Neural crest cell (in vitro differentiated cells): ENCODE data around the gene OR51G2. TPM values are rescaled to one million over a fixed set of nuclear protein-coding genes. Genes with fewer than 3 reads are reported as not detected.

Source experiments
- DNase-seq: peaks from one replicate; pipeline ENCODE4 v3.0.0; 2021; ENCODE audit warnings: low read depth, mixed read lengths, low spot score
- H3K27ac Mint-ChIP-seq: one replicate; pipeline ENCODE4 v1.8.0; 2021; ENCODE audit warnings: mild to moderate bottlenecking, mixed read lengths; ENCODE audit not compliant: unreplicated experiment
- H3K27me3 Mint-ChIP-seq: 2 replicates; pipeline ENCODE4 v1.8.0; 2021; ENCODE audit warnings: low read depth, mild to moderate bottlenecking, mixed read lengths
- H3K36me3 Mint-ChIP-seq: 2 replicates; pipeline ENCODE4 v1.8.0; 2021; ENCODE audit warnings: low read depth, mild to moderate bottlenecking, mixed read lengths
- H3K4me1 Mint-ChIP-seq: 2 replicates; pipeline ENCODE4 v1.8.0; 2021; ENCODE audit warnings: mixed read lengths
- H3K4me3 Mint-ChIP-seq: one replicate; pipeline ENCODE4 v1.8.0; 2021; ENCODE audit warnings: mild to moderate bottlenecking, mixed read lengths
- H3K9me3 Mint-ChIP-seq: 2 replicates; pipeline ENCODE4 v1.8.0; 2021; ENCODE audit warnings: mixed read lengths
- total RNA-seq: library from RNA; stranded (reverse); gene quantifications from 2 replicates; pipeline ENCODE4 v1.2.1, GENCODE V29; 2021
- TF ChIP-seq, protein P1 (sequence below): fragments of 200-600 bp; sonication (generic); conservative IDR thresholded peaks from 2 replicates; pipeline ENCODE4 v1.5.0; 2021; ENCODE audit warnings: antibody characterized with exemption, mild to moderate bottlenecking

Gene OR51G2
- total RNA-seq, 1 donor from 2014 or later: not detected

DNA sequence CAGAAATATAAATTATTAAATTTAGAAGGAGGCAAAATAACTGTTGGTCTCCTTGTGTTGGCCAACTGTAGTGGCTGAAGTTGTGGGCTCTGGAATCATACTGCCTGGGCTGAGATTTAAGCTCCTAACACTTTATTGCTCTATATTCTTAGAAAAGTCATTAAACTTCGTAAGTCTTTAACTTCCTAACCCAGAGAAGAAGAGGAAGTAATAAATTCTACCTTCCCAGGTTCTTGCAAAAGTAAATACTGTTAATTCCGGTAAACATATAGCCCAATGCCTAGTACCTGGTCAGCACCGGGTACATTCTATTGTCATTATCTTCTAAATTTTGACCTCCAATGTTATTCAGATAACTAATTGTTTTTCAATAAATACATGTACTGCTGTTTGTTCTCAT is 33.0 kb downstream of the OR51G2 start:
- no peaks in the 10 kb centered on the region for H3K9me3 Mint-ChIP-seq
- H3K4me3 Mint-ChIP-seq: no peak overlapping the region
- no peaks in the 10 kb centered on the region for H3K4me1 Mint-ChIP-seq
- no peaks in the 10 kb centered on the region for H3K36me3 Mint-ChIP-seq
- H3K27me3 Mint-ChIP-seq: no peaks in the 10 kb centered on the region
- H3K27ac Mint-ChIP-seq: no peak overlapping the region
- TF ChIP-seq, protein P1, sequence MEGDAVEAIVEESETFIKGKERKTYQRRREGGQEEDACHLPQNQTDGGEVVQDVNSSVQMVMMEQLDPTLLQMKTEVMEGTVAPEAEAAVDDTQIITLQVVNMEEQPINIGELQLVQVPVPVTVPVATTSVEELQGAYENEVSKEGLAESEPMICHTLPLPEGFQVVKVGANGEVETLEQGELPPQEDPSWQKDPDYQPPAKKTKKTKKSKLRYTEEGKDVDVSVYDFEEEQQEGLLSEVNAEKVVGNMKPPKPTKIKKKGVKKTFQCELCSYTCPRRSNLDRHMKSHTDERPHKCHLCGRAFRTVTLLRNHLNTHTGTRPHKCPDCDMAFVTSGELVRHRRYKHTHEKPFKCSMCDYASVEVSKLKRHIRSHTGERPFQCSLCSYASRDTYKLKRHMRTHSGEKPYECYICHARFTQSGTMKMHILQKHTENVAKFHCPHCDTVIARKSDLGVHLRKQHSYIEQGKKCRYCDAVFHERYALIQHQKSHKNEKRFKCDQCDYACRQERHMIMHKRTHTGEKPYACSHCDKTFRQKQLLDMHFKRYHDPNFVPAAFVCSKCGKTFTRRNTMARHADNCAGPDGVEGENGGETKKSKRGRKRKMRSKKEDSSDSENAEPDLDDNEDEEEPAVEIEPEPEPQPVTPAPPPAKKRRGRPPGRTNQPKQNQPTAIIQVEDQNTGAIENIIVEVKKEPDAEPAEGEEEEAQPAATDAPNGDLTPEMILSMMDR: no peak
- no peak for DNase-seq

DNA sequence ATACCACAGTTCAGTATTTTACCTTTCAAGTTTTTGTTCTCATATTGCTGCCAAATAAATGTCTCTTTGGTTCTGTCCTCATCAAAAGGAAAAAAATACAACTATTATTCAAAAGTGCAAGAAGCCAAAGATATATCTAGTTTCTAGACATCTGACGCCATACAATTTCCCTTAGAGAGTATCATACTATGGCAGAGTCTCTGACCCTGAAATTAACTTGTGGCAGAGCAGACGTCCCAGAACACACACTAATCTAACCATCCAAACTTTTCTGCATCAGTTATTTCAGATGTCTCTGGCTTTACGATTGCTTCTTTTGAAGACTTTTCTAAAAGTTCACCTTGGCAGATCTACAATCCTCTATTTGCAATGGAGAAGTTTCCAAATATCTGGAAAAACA is 34.8 kb downstream of the OR51G2 start:
- Mint-ChIP-seq H3K27ac (no peak overlapping the region), H3K4me1 (no peaks in the 10 kb centered on the region), H3K9me3 (no peaks in the 10 kb centered on the region), H3K36me3 (no peaks in the 10 kb centered on the region), H3K4me3 (no peak overlapping the region), H3K27me3 (no peaks in the 10 kb centered on the region)
- DNase-seq: no peak
- TF ChIP-seq, protein P1: no peak

DNA sequence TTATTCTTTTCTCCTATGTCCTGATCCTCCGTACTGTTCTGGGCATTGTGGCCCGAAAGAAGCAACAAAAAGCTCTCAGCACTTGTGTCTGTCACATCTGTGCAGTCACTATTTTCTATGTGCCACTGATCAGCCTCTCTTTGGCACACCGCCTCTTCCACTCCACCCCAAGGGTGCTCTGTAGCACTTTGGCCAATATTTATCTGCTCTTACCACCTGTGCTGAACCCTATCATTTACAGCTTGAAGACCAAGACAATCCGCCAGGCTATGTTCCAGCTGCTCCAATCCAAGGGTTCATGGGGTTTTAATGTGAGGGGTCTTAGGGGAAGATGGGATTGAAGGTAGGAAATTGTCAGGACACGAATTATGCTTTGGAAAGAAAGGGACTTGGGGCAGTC is 36.6 kb downstream of the OR51G2 start:
- no peak overlapping the region for H3K4me3 Mint-ChIP-seq
- DNase-seq: no peak
- H3K36me3 Mint-ChIP-seq: no peaks in the 10 kb centered on the region
- H3K9me3 Mint-ChIP-seq: no peaks in the 10 kb centered on the region
- TF ChIP-seq, protein P1: no peak
- no peak overlapping the region for H3K27ac Mint-ChIP-seq
- H3K4me1 Mint-ChIP-seq: no peaks in the 10 kb centered on the region
- no peaks in the 10 kb centered on the region for H3K27me3 Mint-ChIP-seq

- Mint-ChIP-seq H3K36me3 (no peaks in the 10 kb centered on the region), H3K27me3 (no peaks in the 10 kb centered on the region), H3K4me1 (no peaks in the 10 kb centered on the region), H3K27ac (no peak within 1 kb of the TSS), H3K9me3 (no peaks in the 10 kb centered on the region), H3K4me3 (no peak within 1 kb of the TSS)
- DNase-seq: no peak
- TF ChIP-seq, protein P1: no peak
These were observed 37.2 kb downstream of the OR51G2 start, which contains the start of gene OR51T1 for GRCh38 chr11:4881860-4882500. OR51T1 (plus strand) TSS chr11:4881900; CDS start chr11:4881900, 0 bp downstream.

DNA sequence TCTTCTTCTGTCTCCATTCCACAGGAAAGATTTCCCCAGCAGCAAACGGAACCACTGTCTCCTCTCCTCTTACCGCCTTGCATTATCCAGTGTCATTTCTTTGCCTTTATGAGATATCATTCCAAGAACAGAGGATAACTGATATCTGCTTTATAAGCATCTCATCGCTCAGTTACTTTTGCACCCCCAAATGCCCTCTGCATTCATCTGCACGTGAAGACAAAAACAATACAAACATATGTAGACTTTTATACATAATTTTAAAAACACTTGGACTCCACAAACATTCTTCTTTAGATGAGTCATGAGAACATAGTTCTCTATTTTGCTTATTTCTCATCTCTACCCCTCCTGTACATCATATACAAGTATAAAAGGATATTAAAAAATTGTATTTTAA is 38.0 kb downstream of the OR51G2 start:
- H3K9me3 Mint-ChIP-seq: no peaks in the 10 kb centered on the region
- DNase-seq: no peak
- no peak overlapping the region for H3K4me3 Mint-ChIP-seq
- no peak overlapping the region for H3K27ac Mint-ChIP-seq
- no peaks in the 10 kb centered on the region for H3K4me1 Mint-ChIP-seq
- H3K36me3 Mint-ChIP-seq: no peaks in the 10 kb centered on the region
- no peaks in the 10 kb centered on the region for H3K27me3 Mint-ChIP-seq
- TF ChIP-seq, protein P1: no peak
